Measurements from ENCODE around the gene POLD1. TPM values are rescaled to one million over a fixed set of nuclear protein-coding genes. Genes with fewer than 3 reads are reported as not detected.

The POLD1 gene
- total and polyA plus RNA-seq, 3 experiments from 2014 or later = 29.4 to 160 (median 154) TPM

DNA sequence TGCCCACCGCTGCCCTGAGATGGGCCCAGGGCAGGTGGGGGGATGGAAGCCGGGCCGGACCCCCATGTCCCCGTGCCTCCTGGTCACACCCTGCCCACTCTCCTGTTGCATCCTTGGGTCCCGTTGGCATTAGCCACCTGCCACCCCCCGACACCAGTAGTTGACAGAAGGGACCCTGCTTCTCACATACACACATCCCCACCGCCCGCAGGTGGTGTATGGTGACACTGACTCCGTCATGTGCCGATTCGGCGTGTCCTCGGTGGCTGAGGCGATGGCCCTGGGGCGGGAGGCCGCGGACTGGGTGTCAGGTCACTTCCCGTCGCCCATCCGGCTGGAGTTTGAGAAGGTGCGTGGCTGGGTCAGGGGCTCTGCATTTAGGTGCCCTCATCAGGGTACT is 29.4 kb downstream of the POLD1 start:
- Mint-ChIP-seq H3K36me3 (peaks cover 0 to 24% (median 4%) of the 10 kb centered on the region in 3 donors), H3K4me3 (no peak overlapping the region), H3K4me1 (no peaks in the 10 kb centered on the region), H3K9me3 (no peaks in the 10 kb centered on the region), H3K27ac (no peak overlapping the region), H3K27me3 (peaks cover 0 to 3% of the 10 kb centered on the region in 2 donors)
- Histone ChIP-seq H3K27me3 (ENCODE audit: insufficient read depth, low read length, poor library complexity, severe bottlenecking) (no peaks in the 10 kb centered on the region), H3K36me3 (ENCODE audit: insufficient read depth, low read length) (no peaks in the 10 kb centered on the region), H3K27ac (ENCODE audit: low read depth, low read length) (no peak overlapping the region), H3K4me1 (ENCODE audit: insufficient read depth, low read length) (no peaks in the 10 kb centered on the region), H3K4me3 (ENCODE audit: low read length) (no peak overlapping the region), H3K9me3 (ENCODE audit: low read length) (no peaks in the 10 kb centered on the region)
- DNase-seq = no peak
- POLR2A ChIA-PET = no interaction called here
- CTCF ChIA-PET = interaction anchor here (2.3 kb wide), 1 partner anchor 56 kb away, joined by 5 read pairs; no protein-coding TSS in a partner anchor

DNA sequence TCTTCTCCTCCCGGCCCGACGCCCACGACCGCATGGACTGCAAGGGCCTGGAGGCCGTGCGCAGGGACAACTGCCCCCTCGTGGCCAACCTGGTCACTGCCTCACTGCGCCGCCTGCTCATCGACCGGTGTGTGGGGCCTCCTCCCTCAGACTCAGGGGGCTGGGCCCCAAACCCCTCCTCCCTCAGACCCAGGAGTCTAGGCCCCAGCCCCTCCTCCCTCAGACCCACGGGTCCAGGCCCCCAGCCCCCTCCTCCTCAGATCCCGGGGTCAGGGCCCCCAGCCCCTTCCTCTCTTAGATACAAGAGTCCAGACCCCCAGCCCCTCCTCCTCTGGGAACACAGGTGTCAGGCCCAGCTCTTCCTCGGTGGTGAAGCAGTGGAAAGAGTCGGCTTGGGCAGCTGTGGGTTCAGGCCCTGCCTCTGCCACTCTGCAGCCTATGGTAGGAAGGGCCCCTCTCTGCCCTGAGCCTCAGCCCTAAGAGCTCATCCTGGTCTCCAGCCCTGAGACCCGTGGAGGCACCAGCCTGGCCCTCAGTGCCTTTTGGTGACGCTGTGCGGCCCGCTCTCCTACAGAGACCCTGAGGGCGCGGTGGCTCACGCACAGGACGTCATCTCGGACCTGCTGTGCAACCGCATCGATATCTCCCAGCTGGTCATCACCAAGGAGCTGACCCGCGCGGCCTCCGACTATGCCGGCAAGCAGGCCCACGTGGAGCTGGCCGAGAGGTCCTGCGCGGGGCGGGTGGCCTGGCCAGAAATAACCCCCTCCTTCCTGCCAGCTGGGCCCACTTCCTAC is 30.9 kb downstream of the POLD1 start:
- H3K9me3 ChIP-seq (ENCODE audit: low read length) = no peaks in the 10 kb centered on the region
- H3K4me3 Mint-ChIP-seq = peak overlapping the region in 1 of 7 donors; percentile 12
- H3K9me3 Mint-ChIP-seq = no peaks in the 10 kb centered on the region
- no peak overlapping the region for H3K4me3 ChIP-seq (ENCODE audit: low read length)
- ChIA-PET POLR2A (no interaction called here), CTCF (interaction anchor here (1.2 to 2.2 kb wide), 2 partner anchors 47 to 58 kb away, joined by 6 to 11 read pairs; no protein-coding TSS in a partner anchor)
- H3K4me1 Mint-ChIP-seq = peaks cover 4 to 9% (median 7%) of the 10 kb centered on the region in 3 donors
- peaks cover 0 to 12% (median 3%) of the 10 kb centered on the region in 3 donors for H3K36me3 Mint-ChIP-seq
- peaks cover 11% of the 10 kb centered on the region for H3K27me3 ChIP-seq (ENCODE audit: insufficient read depth, low read length, poor library complexity, severe bottlenecking)
- peak; percentile 51 to 78 (median 63) for DNase-seq
- H3K4me1 ChIP-seq (ENCODE audit: insufficient read depth, low read length) = no peaks in the 10 kb centered on the region
- no peaks in the 10 kb centered on the region for H3K36me3 ChIP-seq (ENCODE audit: insufficient read depth, low read length)
- peak overlapping the region; percentile 38 for H3K27ac ChIP-seq (ENCODE audit: low read depth, low read length)
- peak overlapping the region in 1 of 8 donors; percentile 66 for H3K27ac Mint-ChIP-seq
- peaks cover 3 to 11% of the 10 kb centered on the region in 2 donors for H3K27me3 Mint-ChIP-seq

DNA sequence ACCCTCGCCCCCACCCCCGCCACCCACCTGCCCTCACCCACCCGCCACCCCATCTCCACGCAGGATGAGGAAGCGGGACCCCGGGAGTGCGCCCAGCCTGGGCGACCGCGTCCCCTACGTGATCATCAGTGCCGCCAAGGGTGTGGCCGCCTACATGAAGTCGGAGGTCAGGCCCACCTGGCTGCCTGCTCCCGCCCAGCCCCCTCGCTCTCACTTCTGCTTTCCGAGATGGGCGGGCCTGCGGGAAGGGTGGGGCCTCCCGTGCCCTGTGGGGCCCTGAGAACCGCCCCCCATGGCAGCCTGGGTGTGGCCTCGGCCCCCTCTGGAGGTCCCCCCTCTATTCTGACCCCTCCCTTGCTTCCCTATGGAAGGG is 31.5 kb downstream of the POLD1 start:
- Histone ChIP-seq H3K9me3 (ENCODE audit: low read length) (no peaks in the 10 kb centered on the region), H3K27me3 (ENCODE audit: insufficient read depth, low read length, poor library complexity, severe bottlenecking) (peaks cover 11% of the 10 kb centered on the region), H3K4me3 (ENCODE audit: low read length) (no peak overlapping the region), H3K27ac (ENCODE audit: low read depth, low read length) (no peak overlapping the region), H3K4me1 (ENCODE audit: insufficient read depth, low read length) (no peaks in the 10 kb centered on the region), H3K36me3 (ENCODE audit: insufficient read depth, low read length) (no peaks in the 10 kb centered on the region)
- no peak overlapping the region for H3K4me3 Mint-ChIP-seq
- ChIA-PET POLR2A (no interaction called here), CTCF (interaction anchor here (1.2 to 2.2 kb wide), 2 partner anchors 47 to 59 kb away, joined by 6 to 11 read pairs; no protein-coding TSS in a partner anchor)
- no peak for DNase-seq
- H3K4me1 Mint-ChIP-seq = peaks cover 7 to 12% (median 10%) of the 10 kb centered on the region in 3 donors
- no peaks in the 10 kb centered on the region for H3K9me3 Mint-ChIP-seq
- no peak overlapping the region for H3K27ac Mint-ChIP-seq
- peaks cover 6 to 17% of the 10 kb centered on the region in 2 donors for H3K27me3 Mint-ChIP-seq
- peaks cover 0 to 7% (median 0%) of the 10 kb centered on the region in 3 donors for H3K36me3 Mint-ChIP-seq

DNA sequence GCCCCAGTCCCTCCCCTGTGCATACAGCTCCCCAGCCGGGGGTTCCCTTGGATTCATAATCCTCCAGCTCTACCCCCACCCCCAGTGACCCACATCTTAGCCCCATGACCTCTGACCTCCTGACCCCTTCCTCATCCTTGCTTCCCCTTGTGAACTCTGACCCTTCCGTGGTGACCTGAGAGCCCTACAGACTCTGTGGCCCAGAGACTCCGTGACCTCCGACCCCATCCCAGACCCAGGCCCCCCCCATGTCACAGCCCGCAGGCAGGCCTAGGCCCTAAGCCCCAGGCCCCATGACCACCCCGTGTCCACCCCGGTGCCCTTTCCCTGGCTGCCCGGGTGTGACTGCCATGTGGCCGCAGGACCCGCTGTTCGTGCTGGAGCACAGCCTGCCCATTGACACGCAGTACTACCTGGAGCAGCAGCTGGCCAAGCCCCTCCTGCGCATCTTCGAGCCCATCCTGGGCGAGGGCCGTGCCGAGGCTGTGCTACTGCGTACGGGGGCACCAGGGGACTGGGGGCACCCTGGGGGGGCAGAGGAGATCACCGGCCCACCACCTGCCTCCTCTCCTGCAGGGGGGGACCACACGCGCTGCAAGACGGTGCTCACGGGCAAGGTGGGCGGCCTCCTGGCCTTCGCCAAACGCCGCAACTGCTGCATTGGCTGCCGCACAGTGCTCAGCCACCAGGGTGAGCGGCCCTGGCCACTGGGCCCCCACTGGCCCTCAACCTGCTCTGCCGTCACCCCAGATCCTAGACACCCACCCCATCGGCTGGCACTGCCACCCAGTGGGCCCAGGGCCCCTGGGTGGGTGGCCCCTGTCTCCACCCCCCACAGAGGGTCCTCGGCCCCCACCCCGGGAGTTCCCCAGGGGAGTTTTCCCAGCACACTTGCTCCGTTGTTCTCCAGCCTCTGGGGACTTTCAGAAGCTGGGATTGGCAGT is 32.2 kb downstream of the POLD1 start:
- no peaks in the 10 kb centered on the region for H3K36me3 ChIP-seq (ENCODE audit: insufficient read depth, low read length)
- ChIA-PET POLR2A (no interaction called here), CTCF (interaction anchor here (1.2 to 2.2 kb wide), 2 partner anchors 48 to 59 kb away, joined by 6 to 11 read pairs; no protein-coding TSS in a partner anchor)

DNA sequence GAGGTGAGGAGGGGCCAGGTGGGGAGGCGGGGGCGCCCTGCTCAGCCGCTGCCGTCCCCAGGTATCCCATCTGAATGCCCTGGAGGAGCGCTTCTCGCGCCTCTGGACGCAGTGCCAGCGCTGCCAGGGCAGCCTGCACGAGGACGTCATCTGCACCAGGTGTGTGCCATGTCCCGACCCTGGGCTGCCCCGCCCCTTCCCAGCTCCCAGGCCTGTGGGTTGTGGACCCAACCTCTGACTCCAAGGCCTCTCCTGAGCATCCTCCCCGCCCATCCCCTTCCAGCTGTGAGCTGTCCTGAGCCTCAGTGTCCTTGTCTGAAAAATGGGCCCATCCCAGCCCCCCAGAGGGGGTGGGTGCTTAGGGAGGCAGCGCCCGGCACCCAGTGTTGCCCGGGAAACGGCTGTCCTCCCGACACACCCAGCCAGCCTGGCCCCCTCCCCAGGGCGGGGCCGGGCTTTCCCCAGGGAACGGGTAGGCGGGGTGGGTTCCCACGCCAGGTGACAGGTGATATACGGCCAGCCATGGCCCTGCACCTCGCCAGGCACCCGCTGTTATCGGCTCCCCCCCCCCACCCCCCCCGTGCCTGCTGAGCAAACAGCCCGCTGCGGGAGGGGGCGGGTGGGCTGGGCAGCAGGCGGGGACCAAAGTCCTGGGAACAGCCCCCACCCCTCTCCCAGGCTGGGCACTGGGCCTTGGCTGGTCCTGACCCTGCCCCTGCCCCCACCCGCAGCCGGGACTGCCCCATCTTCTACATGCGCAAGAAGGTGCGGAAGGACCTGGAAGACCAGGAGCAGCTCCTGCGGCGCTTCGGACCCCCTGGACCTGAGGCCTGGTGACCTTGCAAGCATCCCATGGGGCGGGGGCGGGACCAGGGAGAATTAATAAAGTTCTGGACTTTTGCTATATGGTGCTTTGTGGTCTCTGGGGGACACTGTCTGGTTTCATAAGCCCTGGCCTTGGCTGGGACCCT is 33.2 kb downstream of the POLD1 start:
- ChIA-PET CTCF (no interaction called here), POLR2A (no interaction called here)
- Mint-ChIP-seq H3K27ac (no peak overlapping the region), H3K27me3 (peaks cover 16 to 27% of the 10 kb centered on the region in 2 donors), H3K4me3 (no peak overlapping the region), H3K9me3 (no peaks in the 10 kb centered on the region), H3K36me3 (peaks cover 0 to 3% (median 0%) of the 10 kb centered on the region in 3 donors), H3K4me1 (peaks cover 7 to 12% (median 10%) of the 10 kb centered on the region in 3 donors)
- no peak for DNase-seq
- Histone ChIP-seq H3K27ac (ENCODE audit: low read depth, low read length) (no peak overlapping the region), H3K4me1 (ENCODE audit: insufficient read depth, low read length) (no peaks in the 10 kb centered on the region), H3K36me3 (ENCODE audit: insufficient read depth, low read length) (no peaks in the 10 kb centered on the region), H3K27me3 (ENCODE audit: insufficient read depth, low read length, poor library complexity, severe bottlenecking) (peaks cover 11% of the 10 kb centered on the region), H3K4me3 (ENCODE audit: low read length) (no peak overlapping the region), H3K9me3 (ENCODE audit: low read length) (no peaks in the 10 kb centered on the region)

More for the DNA sequence above, 32.2 kb downstream of the POLD1 start:
- DNase-seq = no peak
- Mint-ChIP-seq H3K27ac (peak overlapping the region in 1 of 8 donors; percentile 83), H3K9me3 (no peaks in the 10 kb centered on the region), H3K4me1 (peaks cover 7 to 12% (median 10%) of the 10 kb centered on the region in 3 donors), H3K27me3 (peaks cover 11 to 22% of the 10 kb centered on the region in 2 donors), H3K36me3 (peaks cover 0 to 4% (median 0%) of the 10 kb centered on the region in 3 donors), H3K4me3 (no peak overlapping the region)
- H3K4me1 ChIP-seq (ENCODE audit: insufficient read depth, low read length) = no peaks in the 10 kb centered on the region
- no peak overlapping the region for H3K27ac ChIP-seq (ENCODE audit: low read depth, low read length)
- H3K9me3 ChIP-seq (ENCODE audit: low read length) = no peaks in the 10 kb centered on the region
- no peak overlapping the region for H3K4me3 ChIP-seq (ENCODE audit: low read length)
- peaks cover 11% of the 10 kb centered on the region for H3K27me3 ChIP-seq (ENCODE audit: insufficient read depth, low read length, poor library complexity, severe bottlenecking)

DNA sequence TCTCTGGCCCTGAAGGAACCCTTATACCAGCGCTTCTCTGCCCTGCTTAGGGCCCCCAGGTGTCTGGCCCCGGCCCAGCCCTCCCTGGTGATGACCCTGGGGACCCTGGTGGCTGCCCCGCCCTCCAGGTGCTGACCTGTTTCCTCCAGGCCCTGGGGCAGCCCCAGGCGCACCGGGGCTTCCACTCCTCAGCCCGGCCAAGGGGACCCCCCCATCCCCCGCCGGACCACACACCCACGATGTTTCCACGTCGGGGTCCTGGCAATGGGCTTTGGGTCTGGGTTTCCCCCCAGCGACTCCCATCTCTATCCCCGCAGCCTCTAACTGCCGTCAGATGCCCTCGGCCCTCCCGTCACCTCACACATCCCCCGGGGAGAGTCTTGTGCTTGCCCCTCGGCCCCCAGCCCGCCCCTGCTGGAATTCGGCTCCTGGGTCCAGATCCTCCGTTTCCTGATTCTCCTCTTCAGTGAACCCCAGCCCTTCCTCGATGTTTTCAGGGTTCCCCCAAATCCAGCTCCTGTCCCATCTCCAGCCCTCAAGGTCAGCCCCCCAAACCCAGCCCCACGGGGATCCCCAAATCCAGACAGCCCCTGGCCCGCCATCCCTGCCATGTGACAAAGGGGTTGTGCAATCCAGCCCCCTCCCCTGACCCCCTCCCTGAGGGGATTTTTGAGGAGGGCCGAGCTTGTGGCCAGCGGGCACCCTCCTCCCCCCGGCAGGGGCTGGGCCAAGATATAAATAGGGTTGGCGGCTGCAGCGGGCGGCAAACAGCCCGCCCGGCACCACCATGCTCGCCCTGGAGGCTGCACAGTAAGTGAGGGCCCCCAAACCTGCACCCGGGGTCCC is 34.3 kb downstream of the POLD1 start, which contains the start of gene SPIB:
Gene SPIB, plus strand, starts transcription at position 763 of the 846 bp plus-strand sequence. Its CDS starts 25 bp downstream, at position 788.
- Mint-ChIP-seq H3K27me3 (peaks cover 18 to 29% of the 10 kb centered on the region in 2 donors), H3K36me3 (peaks cover 0 to 1% (median 0%) of the 10 kb centered on the region in 3 donors), H3K27ac (peak within 1 kb of the TSS in 3 of 8 donors; percentile 25 to 66 (median 60)), H3K4me1 (peaks cover 7 to 12% (median 10%) of the 10 kb centered on the region in 3 donors), H3K9me3 (no peaks in the 10 kb centered on the region), H3K4me3 (peak within 1 kb of the TSS in 1 of 7 donors; percentile 51)
- Histone ChIP-seq H3K4me1 (ENCODE audit: insufficient read depth, low read length) (no peaks in the 10 kb centered on the region), H3K9me3 (ENCODE audit: low read length) (no peaks in the 10 kb centered on the region), H3K27ac (ENCODE audit: low read depth, low read length) (no peak within 1 kb of the TSS), H3K27me3 (ENCODE audit: insufficient read depth, low read length, poor library complexity, severe bottlenecking) (peaks cover 11% of the 10 kb centered on the region), H3K36me3 (ENCODE audit: insufficient read depth, low read length) (no peaks in the 10 kb centered on the region), H3K4me3 (ENCODE audit: low read length) (no peak within 1 kb of the TSS)
- DNase-seq = no peak
- CTCF ChIA-PET = interaction anchor here (1.2 kb wide), 1 partner anchor 61 kb away, joined by 3 read pairs; no protein-coding TSS in a partner anchor
- POLR2A ChIA-PET = no interaction called here
